HepG2 (cell line): Measurements from ENCODE around the gene TSPAN7. TPM values are rescaled to one million over a fixed set of nuclear protein-coding genes. Genes with fewer than 3 reads are reported as not detected.
A peak's percentile ranks its signal among the peaks of the same experiment; 100 is the strongest.

Experiments used
- BRD4 ChIP-seq: sonication (generic); formaldehyde crosslinking; IDR thresholded peaks from 2 replicates; pipeline ENCODE4 v1.4.0; 2020; ENCODE audit warnings: missing genetic modification reagents
- CHD4 ChIP-seq: fragments of 200-600 bp; sonication (generic); IDR thresholded peaks from 2 replicates; pipeline ENCODE4 v1.7.0; 2017; ENCODE audit warnings: mild to moderate bottlenecking, low read length, borderline replicate concordance
- DMTF1 ChIP-seq: sonication (generic); formaldehyde crosslinking; IDR thresholded peaks from 2 replicates; pipeline ENCODE4 v1.4.0; 2020; ENCODE audit warnings: mild to moderate bottlenecking, missing genetic modification reagents
- EP300 ChIP-seq, 3 experiments: sonication (generic) in 1 of 3; formaldehyde crosslinking in 1 of 3; IDR thresholded peaks; 2 replicates each; pipeline versions ENCODE4 v1.5.1 to v1.6.1; 2011 to 2020; ENCODE audit warnings: low read depth in 2 of 3, low read length in 2 of 3, borderline replicate concordance in 1 of 3, improper control_type of control experiment in 1 of 3, mild to moderate bottlenecking in 1 of 3, missing genetic modification reagents in 1 of 3, moderate library complexity in 1 of 3
- ERF ChIP-seq: IDR thresholded peaks from 2 replicates; pipeline ENCODE4 v1.6.1; 2018; ENCODE audit warnings: missing biosample characterization, missing genetic modification reagents
- IKZF5 ChIP-seq: IDR thresholded peaks from 2 replicates; pipeline ENCODE4 v1.6.1; 2018; ENCODE audit warnings: missing genetic modification reagents, mild to moderate bottlenecking, missing compliant biosample characterization
- MIER3 ChIP-seq: IDR thresholded peaks from 2 replicates; pipeline ENCODE4 v1.6.1; 2016; ENCODE audit warnings: missing compliant biosample characterization, borderline replicate concordance
- NR2F6 ChIP-seq, 2 experiments: IDR thresholded peaks; 2 replicates each; pipeline ENCODE4 v1.6.1; 2016; ENCODE audit warnings: antibody characterized with exemption in 1 of 2, mild to moderate bottlenecking in 1 of 2
- PATZ1 ChIP-seq: sonication (generic); formaldehyde crosslinking; IDR thresholded peaks from 2 replicates; pipeline ENCODE4 v1.4.0; 2020; ENCODE audit warnings: missing genetic modification reagents
- PITX1 ChIP-seq: sonication (generic); formaldehyde crosslinking; IDR thresholded peaks from 2 replicates; pipeline ENCODE4 v1.5.1; 2020; ENCODE audit warnings: mild to moderate bottlenecking, missing genetic modification reagents
- SAP130 ChIP-seq: IDR thresholded peaks from 2 replicates; pipeline ENCODE4 v1.6.1; 2016; ENCODE audit warnings: low read depth
- SMAD3 ChIP-seq: sonication (generic); formaldehyde crosslinking; IDR thresholded peaks from 2 replicates; pipeline ENCODE4 v1.4.0; 2020; ENCODE audit warnings: missing genetic modification reagents
- SOX5 ChIP-seq: IDR thresholded peaks from 2 replicates; pipeline ENCODE4 v1.6.1; 2016; ENCODE audit warnings: borderline replicate concordance
- ZNF703 ChIP-seq: sonication (generic); formaldehyde crosslinking; IDR thresholded peaks from 2 replicates; pipeline ENCODE4 v1.5.1; 2020; ENCODE audit warnings: missing genetic modification reagents, mild to moderate bottlenecking, moderate library complexity, borderline replicate concordance
- polyA plus RNA-seq, 8 experiments: library from polyadenylated mRNA; depleted of rRNA in 3 of 8; stranded (reverse) in 7 of 8; unstranded in 1 of 8; fragments of >200 nt; fragmentation: Illumina TruSeq in 4 of 8; extraction: Trizol in 4 of 8; gene quantifications; 2 replicates each; pipeline versions ENCODE4 v1.2.1 to v1.2.3, GENCODE V29; 2011 to 2016; ENCODE audit warnings: low read depth in 4 of 8, missing spikeins in 1 of 8, mixed read lengths in 1 of 8; ENCODE audit not compliant: insufficient read depth in 1 of 8
- total RNA-seq, 5 experiments: library from RNA; depleted of rRNA; stranded (reverse); fragments of >200 nt; fragmentation: Illumina TruSeq; extraction: Trizol; gene quantifications; 2 replicates each; pipeline ENCODE4 v1.2.3, GENCODE V29; 2016; ENCODE audit warnings: low read depth in 1 of 5
- TF ChIP-seq, protein P1 (sequence below): sonication (generic); formaldehyde crosslinking; IDR thresholded peaks from 2 replicates; pipeline ENCODE4 v1.4.0; 2020; ENCODE audit warnings: missing genetic modification reagents
- TF ChIP-seq, protein P2 (sequence below), 2 experiments: sonication (generic) in 1 of 2; formaldehyde crosslinking in 1 of 2; IDR thresholded peaks; 2 replicates each; pipeline versions ENCODE4 v1.4.0 to v1.6.1; 2018 to 2020; ENCODE audit warnings: missing genetic modification reagents in 2 of 2, borderline replicate concordance in 1 of 2, low read depth in 1 of 2, mild to moderate bottlenecking in 1 of 2, missing biosample characterization in 1 of 2

Gene TSPAN7
- total and polyA plus RNA-seq, 2 of the 13 experiments (the other 11 are each of a cell fraction or from before 2014, with no cell fraction given): 21.4 to 47.1 TPM

GRCh38 chrX:38636949-38637819 is 75.8 kb downstream of the TSPAN7 start (continued):
- no peak for TF ChIP-seq CHD4
- TF ChIP-seq ZNF703 (CRISPR knock-in tag): no peak
- peak; percentile 37 for TF ChIP-seq SAP130 (CRISPR knock-in tag)
- TF ChIP-seq, protein P1, sequence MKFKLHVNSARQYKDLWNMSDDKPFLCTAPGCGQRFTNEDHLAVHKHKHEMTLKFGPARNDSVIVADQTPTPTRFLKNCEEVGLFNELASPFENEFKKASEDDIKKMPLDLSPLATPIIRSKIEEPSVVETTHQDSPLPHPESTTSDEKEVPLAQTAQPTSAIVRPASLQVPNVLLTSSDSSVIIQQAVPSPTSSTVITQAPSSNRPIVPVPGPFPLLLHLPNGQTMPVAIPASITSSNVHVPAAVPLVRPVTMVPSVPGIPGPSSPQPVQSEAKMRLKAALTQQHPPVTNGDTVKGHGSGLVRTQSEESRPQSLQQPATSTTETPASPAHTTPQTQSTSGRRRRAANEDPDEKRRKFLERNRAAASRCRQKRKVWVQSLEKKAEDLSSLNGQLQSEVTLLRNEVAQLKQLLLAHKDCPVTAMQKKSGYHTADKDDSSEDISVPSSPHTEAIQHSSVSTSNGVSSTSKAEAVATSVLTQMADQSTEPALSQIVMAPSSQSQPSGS (CRISPR knock-in tag): peak; percentile 32; the same call in 1 of the 2 replicates
- no peak for TF ChIP-seq DMTF1
- peak; percentile 59; the same call in 1 of the 2 replicates for TF ChIP-seq BRD4
- TF ChIP-seq MIER3 (CRISPR knock-in tag): peak; percentile 44; the same call in 1 of the 2 replicates
- TF ChIP-seq SOX5: peak; percentile 46; the same call in 1 of the 2 replicates
- peak; percentile 59; the same call in 1 of the 2 replicates for TF ChIP-seq NR2F6 (IDR thresholded peaks at IDR 0.05)
- TF ChIP-seq NR2F6 (CRISPR knock-in tag; IDR thresholded peaks at IDR 0.05): peak; percentile 56
- peak; percentile 35; the same call in 1 of the 2 replicates for TF ChIP-seq PITX1 (CRISPR knock-in tag)
- TF ChIP-seq PATZ1 (CRISPR knock-in tag): peak; percentile 59; the same call in 1 of the 2 replicates
- peak in 1 of 2 experiments; percentile 82; a peak in 2 of 4 replicates for TF ChIP-seq EP300 (IDR thresholded peaks at IDR 0.05; ENCODE audit: low read depth in 2 of 2, low read length in 2 of 2)
- peak; percentile 49; the same call in 1 of the 2 replicates for TF ChIP-seq EP300 (CRISPR knock-in tag; IDR thresholded peaks at IDR 0.05; ENCODE audit: borderline replicate concordance)
- 0 out of 2 replicates have a peak, but pooled peaks have one; percentile 15 for TF ChIP-seq SMAD3
- TF ChIP-seq IKZF5 (CRISPR knock-in tag): 0 out of 2 replicates have a peak, but pooled peaks have one; percentile 26
- TF ChIP-seq, protein P2, sequence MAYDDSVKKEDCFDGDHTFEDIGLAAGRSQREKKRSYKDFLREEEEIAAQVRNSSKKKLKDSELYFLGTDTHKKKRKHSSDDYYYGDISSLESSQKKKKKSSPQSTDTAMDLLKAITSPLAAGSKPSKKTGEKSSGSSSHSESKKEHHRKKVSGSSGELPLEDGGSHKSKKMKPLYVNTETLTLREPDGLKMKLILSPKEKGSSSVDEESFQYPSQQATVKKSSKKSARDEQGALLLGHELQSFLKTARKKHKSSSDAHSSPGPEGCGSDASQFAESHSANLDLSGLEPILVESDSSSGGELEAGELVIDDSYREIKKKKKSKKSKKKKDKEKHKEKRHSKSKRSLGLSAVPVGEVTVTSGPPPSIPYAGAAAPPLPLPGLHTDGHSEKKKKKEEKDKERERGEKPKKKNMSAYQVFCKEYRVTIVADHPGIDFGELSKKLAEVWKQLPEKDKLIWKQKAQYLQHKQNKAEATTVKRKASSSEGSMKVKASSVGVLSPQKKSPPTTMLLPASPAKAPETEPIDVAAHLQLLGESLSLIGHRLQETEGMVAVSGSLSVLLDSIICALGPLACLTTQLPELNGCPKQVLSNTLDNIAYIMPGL (CRISPR knock-in tag; IDR thresholded peaks at IDR 0.05; ENCODE audit: borderline replicate concordance in 1 of 2, low read depth in 1 of 2): no peak
- TF ChIP-seq ERF (CRISPR knock-in tag): peak; percentile 36; the same call in 1 of the 2 replicates
